HG03378 (cell line): ENCODE data around the gene PTPRCAP.

Experiments
- ATAC-seq: cut with Tn5 transposase; IDR thresholded peaks from one replicate; pipeline ENCODE4 v1.9.1; 2021; ENCODE audit warnings: mild to moderate bottlenecking, moderate library complexity; ENCODE audit not compliant: unreplicated experiment

PTPRCAP gene

GRCh38 chr11:67398661-67399563, 38.6 kb downstream of the PTPRCAP start:
- no peak for ATAC-seq

GRCh38 chr11:67397986-67398660, 39.4 kb downstream of the PTPRCAP start:
- no peak for ATAC-seq

- ATAC-seq: no peak
Measured at GRCh38 chr11:67397536-67397935, 39.9 kb downstream of the PTPRCAP start.

GRCh38 chr11:67396587-67397389, 40.7 kb downstream of the PTPRCAP start:
- ATAC-seq: no peak

- ATAC-seq: no peak
Measured at GRCh38 chr11:67396259-67396581, 41.3 kb downstream of the PTPRCAP start.

GRCh38 chr11:67395555-67396258, 41.8 kb downstream of the PTPRCAP start:
- no peak for ATAC-seq

DNA sequence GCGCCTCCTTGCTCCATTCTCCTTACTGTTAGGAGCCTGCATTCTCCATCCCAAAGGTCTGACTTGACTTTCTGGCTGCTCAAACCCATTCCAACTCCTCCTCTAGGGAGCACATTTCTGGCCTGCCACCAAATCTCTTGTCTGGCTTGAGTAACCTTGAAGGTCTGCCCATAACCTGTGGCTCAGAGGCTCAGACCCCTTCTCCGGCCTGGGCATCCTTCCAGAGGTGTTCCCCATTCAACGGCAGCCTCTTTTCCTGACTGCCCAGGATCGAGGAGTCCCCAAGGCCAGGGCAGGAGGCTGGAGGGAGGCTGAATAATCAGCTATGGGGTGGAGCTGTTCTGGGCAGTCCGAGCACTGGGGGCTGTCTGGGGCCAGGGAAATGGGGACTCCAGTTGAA, 43.5 kb downstream of the PTPRCAP start:
- no peak for ATAC-seq

GRCh38 chr11:67393437-67393836, 44.0 kb downstream of the PTPRCAP start:
- ATAC-seq: no peak

DNA sequence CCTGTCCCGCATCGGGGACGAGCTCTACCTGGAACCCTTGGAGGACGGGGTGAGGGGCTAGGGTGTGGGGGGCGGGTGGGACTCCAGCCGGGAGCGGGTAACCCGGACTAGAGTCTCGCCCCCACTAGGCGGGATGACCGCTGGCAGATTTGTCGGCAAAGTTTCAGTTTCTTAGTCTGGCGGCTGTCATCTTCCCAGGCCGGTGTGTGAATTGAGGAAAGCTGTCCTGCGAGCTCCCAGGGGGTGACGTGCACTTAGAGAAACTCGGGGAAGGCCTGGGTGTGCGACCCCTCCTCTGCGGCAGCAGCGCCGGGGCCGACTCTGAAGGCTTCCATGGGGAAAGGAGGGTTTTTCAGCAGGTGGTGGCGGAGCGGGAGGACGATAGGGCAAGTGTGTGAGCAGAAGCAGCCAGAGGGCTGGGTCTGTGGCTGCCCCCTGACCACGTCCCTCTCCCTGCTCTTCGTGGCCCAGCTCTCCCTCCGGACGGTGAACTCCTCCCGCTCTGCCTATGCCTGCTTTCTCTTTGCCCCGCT, 45.2 kb downstream of the PTPRCAP start:
- ATAC-seq: no peak

DNA sequence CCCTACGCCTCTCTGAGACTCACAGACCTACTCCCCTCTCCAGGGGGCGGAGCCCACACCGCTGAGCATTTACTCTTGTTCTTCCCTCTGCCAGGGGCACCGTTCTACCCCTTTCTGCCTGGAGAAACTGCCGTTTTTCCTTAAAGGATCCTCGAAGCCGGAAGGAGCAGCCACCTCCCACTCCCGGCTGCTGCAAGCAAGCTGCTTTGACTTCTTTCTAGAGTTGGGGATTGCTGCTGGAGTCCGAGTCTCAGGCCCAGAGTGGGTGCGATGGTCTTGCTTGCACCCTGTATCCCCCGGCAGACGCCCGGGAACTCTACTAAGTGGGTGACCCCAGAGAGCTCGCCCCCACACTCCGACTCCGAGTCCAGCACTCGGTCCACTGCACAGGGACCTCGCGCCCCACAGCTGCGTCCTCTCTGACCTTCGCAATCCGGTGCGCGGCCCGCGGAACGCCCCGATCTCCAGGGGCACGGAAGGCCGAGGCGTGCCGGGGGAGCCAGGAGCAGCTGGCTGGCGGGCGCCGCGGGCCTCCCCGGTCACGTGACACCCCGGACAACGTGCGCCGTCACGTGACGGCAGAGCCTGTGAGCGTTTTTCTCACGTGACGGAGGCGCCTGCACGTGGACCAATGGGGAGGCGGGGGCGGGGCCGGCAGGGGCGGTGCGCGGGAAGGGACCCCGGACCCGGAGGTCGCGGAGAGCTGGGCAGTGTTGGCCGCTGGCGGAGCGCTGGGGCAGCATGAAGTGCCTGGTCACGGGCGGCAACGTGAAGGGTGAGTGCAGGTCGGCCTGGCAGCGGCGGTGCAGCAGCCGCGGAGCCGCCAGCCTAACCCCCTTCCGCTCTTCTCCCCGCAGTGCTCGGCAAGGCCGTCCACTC, 45.9 kb downstream of the PTPRCAP start, which contains the start of gene RAD9A:
TSS of gene RAD9A (plus strand) at position 683 of the 879 bp plus-strand sequence. CDS start at position 742, 59 bp downstream.
- no peak for ATAC-seq

GRCh38 chr11:67390947-67391303, 46.6 kb downstream of the PTPRCAP start:
- no peak for ATAC-seq

GRCh38 chr11:67389477-67389876, 48.0 kb downstream of the PTPRCAP start:
- no peak for ATAC-seq

DNA sequence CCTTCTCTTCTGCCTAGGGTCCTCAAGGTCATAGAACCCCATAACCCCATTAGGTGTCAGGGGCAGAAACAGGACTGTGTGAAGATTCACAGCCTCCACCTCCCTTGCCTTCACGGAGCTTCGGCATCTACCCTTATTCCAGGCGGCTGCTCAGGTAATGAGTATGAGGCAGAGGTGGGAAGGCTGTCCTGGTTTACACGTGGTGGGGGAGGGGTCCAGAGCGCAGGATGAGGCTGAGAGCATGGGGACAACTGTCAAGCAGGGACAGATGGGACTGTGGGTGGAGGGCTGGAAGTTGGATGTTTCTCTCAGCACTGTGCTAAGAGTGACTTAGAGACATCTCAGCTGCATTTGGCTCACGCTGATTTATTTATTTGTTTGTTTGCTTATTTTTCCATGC, 50.0 kb downstream of the PTPRCAP start:
- no peak for ATAC-seq

DNA sequence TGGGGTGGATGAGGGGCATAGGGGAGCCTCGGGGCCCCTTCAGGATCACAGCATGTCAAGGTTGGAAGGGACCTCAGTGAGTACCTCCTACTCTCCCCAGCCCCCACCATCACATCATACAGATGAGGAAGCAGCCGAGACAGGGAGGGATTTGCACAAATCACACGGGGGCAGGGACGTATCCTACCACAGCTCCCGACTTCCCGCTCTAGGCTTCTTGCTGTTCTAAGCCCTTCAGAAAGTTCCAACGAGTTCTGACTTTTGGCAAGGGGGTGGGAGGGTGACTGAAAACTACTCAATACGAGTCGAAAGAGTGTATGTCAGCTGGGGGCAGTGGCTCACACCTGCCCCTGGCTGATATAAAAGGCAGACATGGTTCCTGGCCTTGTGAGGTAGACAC, 50.4 kb downstream of the PTPRCAP start:
- ATAC-seq: no peak
